Measurements from ENCODE around the gene ICE1. TPM values are rescaled to one million over a fixed set of nuclear protein-coding genes. Genes with fewer than 3 reads are reported as not detected.
A peak's percentile ranks its signal among the peaks of the same experiment; 100 is the strongest.
"Not testable (repeated sequence)": the region's sequence is repeated elsewhere in the genome, so short reads cannot be mapped to it uniquely, and the experiment has no call there.

ICE1 gene
- total RNA-seq, 1 donor from 2014 or later, result 21.8 TPM

- no peak for DNase-seq (ENCODE audit: low spot score)
Observed at GRCh38 chr5:5487585-5488360, 65.3 kb downstream of the ICE1 start.

GRCh38 chr5:5490774-5491347, 68.4 kb downstream of the ICE1 start:
- no peak for DNase-seq (ENCODE audit: low spot score)

GRCh38 chr5:5492087-5492933, 69.8 kb downstream of the ICE1 start:
- peak; percentile 29 for DNase-seq (ENCODE audit: low spot score)

- not testable (repeated sequence) for DNase-seq (ENCODE audit: low spot score)
Observed at GRCh38 chr5:5492934-5493271, 70.4 kb downstream of the ICE1 start.

- DNase-seq (ENCODE audit: low spot score), result peak; percentile 77
Observed at GRCh38 chr5:5494489-5495402, 72.3 kb downstream of the ICE1 start.

GRCh38 chr5:5497152-5497788, 74.8 kb downstream of the ICE1 start:
- DNase-seq (ENCODE audit: low spot score), result peak; percentile 46

GRCh38 chr5:5499442-5499841, 77.0 kb downstream of the ICE1 start:
- no peak for DNase-seq (ENCODE audit: low spot score)

- no peak for DNase-seq (ENCODE audit: low spot score)
Observed at GRCh38 chr5:5504325-5504724, 81.8 kb downstream of the ICE1 start.

GRCh38 chr5:5505815-5506214, 83.3 kb downstream of the ICE1 start:
- no peak for DNase-seq (ENCODE audit: low spot score)

GRCh38 chr5:5508391-5508790, 85.9 kb downstream of the ICE1 start:
- DNase-seq (ENCODE audit: low spot score), result no peak

GRCh38 chr5:5511904-5512416, 89.5 kb downstream of the ICE1 start:
- DNase-seq (ENCODE audit: low spot score), result no peak

- no peak for DNase-seq (ENCODE audit: low spot score)
Observed at GRCh38 chr5:5512543-5512942, 90.1 kb downstream of the ICE1 start.

GRCh38 chr5:5520622-5521021, 98.1 kb downstream of the ICE1 start:
- DNase-seq (ENCODE audit: low spot score), result not testable (repeated sequence)

GRCh38 chr5:5521029-5521428, 98.6 kb downstream of the ICE1 start:
- no peak for DNase-seq (ENCODE audit: low spot score)

GRCh38 chr5:5521478-5521877, 99.0 kb downstream of the ICE1 start:
- no peak for DNase-seq (ENCODE audit: low spot score)

GRCh38 chr5:5522336-5522735, 99.9 kb downstream of the ICE1 start:
- no peak for DNase-seq (ENCODE audit: low spot score)

GRCh38 chr5:5523066-5523505, 100.6 kb downstream of the ICE1 start:
- DNase-seq (ENCODE audit: low spot score), result no peak

- DNase-seq (ENCODE audit: low spot score), result no peak
Observed at GRCh38 chr5:5524327-5524726, 101.8 kb downstream of the ICE1 start.

- DNase-seq (ENCODE audit: low spot score), result no peak
Observed at GRCh38 chr5:5531371-5531770, 108.9 kb downstream of the ICE1 start.

- DNase-seq (ENCODE audit: low spot score), result no peak
Observed at GRCh38 chr5:5532306-5533076, 110.0 kb downstream of the ICE1 start.
